Endothelial cell of umbilical vein (primary cell): ENCODE data around the gene CAMK2D. TPM values are rescaled to one million over a fixed set of nuclear protein-coding genes. Genes with fewer than 3 reads are reported as not detected.

ENCODE experiments used
- BruUV-seq: library from RNA; stranded (reverse); fragments of 400-500 nt; replicated peaks from 2 replicates; lab custom pipeline; 2021; lab: Mats Ljungman, UMichigan
- CTCF ChIA-PET: fragments of 300-600, 350-600 bp; sonication (Branson Sonifier 250); formaldehyde crosslinking; loops from one replicate; lab custom pipeline; 2021; ENCODE audit warnings: antibody characterized with exemption, inconsistent platforms; lab: Charles Lee
- POLR2A ChIA-PET: fragments of 300-600, 350-600 bp; sonication (Branson Sonifier 250); formaldehyde crosslinking; loops from one replicate; lab custom pipeline; 2021; ENCODE audit warnings: antibody characterized with exemption, inconsistent platforms; lab: Charles Lee
- DNase-seq: peaks from one replicate; pipeline ENCODE4 v3.0.0-alpha.2; 2011; ENCODE audit warnings: low read depth, low spot score
- FAIRE-seq: peaks from 2 replicates; lab custom pipeline; 2011; peaks lifted over from hg19 to GRCh38; lab: Jason Lieb, UNC
- H2AFZ ChIP-seq: 2 replicates; pipeline ENCODE4 v1.6.0; 2012; ENCODE audit warnings: low read depth, low read length, control low read depth, inconsistent platforms
- H3K27ac ChIP-seq: 2 replicates; pipeline ENCODE4 v1.5.1; 2011; ENCODE audit warnings: low read depth, mild to moderate bottlenecking, control low read depth, low read length, moderate library complexity; ENCODE audit not compliant: insufficient read depth
- H3K27me3 ChIP-seq, 2 experiments: 2 replicates each; pipeline versions ENCODE4 v1.6.0 to v1.6.1; 2011; ENCODE audit warnings: low read length in 2 of 2, mixed read lengths in 1 of 2; ENCODE audit not compliant: control insufficient read depth in 2 of 2, insufficient read depth in 2 of 2
- H3K36me3 ChIP-seq, 2 experiments: 2 replicates in 1 of 2; 3 replicates in 1 of 2; pipeline ENCODE4 v1.5.1; 2011; ENCODE audit warnings: low read length in 2 of 2, mild to moderate bottlenecking in 1 of 2, moderate library complexity in 1 of 2; ENCODE audit not compliant: control insufficient read depth in 2 of 2, insufficient read depth in 2 of 2; ENCODE audit errors: extremely low read depth in 1 of 2
- H3K4me1 ChIP-seq: 3 replicates; pipeline ENCODE4 v1.5.1; 2011; ENCODE audit warnings: mild to moderate bottlenecking, low read length; ENCODE audit not compliant: control insufficient read depth, insufficient read depth; ENCODE audit errors: extremely low read depth
- H3K4me2 ChIP-seq: 2 replicates; pipeline ENCODE4 v1.6.1; 2011; ENCODE audit warnings: low read length, control low read depth, mixed read lengths; ENCODE audit not compliant: insufficient read depth
- H3K4me3 ChIP-seq, 3 experiments: fragments of 200-600 bp in 1 of 3; sonication (generic), shearing (Covaris generic) in 1 of 3; replicated peaks in 1 of 3; 2 replicates each; pipeline ENCODE4 v1.5.1; 2011 to 2016; ENCODE audit warnings: control low read depth in 3 of 3, low read length in 3 of 3, mild to moderate bottlenecking in 2 of 3, inconsistent platforms in 1 of 3, low read depth in 1 of 3, moderate library complexity in 1 of 3; ENCODE audit not compliant: insufficient read depth in 1 of 3
- H3K79me2 ChIP-seq: 2 replicates; pipeline ENCODE4 v1.6.0; 2012; ENCODE audit warnings: low read length, inconsistent platforms; ENCODE audit not compliant: control insufficient read depth, insufficient read depth
- H3K9ac ChIP-seq: replicated peaks from 2 replicates; pipeline ENCODE3; 2011; ENCODE audit warnings: low read length, control low read depth; ENCODE audit not compliant: insufficient read depth; ENCODE audit errors: extremely low read depth
- H3K9me1 ChIP-seq: replicated peaks from 3 replicates; pipeline ENCODE4 v1.6.0; 2011; ENCODE audit warnings: mild to moderate bottlenecking, low read length; ENCODE audit not compliant: control insufficient read depth, insufficient read depth; ENCODE audit errors: extremely low read depth
- H3K9me3 ChIP-seq: replicated peaks from 2 replicates; pipeline ENCODE4 v1.5.1; 2012; ENCODE audit warnings: low read length, inconsistent platforms; ENCODE audit not compliant: control insufficient read depth, insufficient read depth
- H4K20me1 ChIP-seq: replicated peaks from 2 replicates; pipeline ENCODE3; 2011; ENCODE audit warnings: mild to moderate bottlenecking, low read length; ENCODE audit not compliant: control insufficient read depth, insufficient read depth; ENCODE audit errors: extremely low read depth
- CTCF ChIP-seq, 2 donors: IDR thresholded peaks; 1 replicate in 1 of 2; 2 replicates in 1 of 2; pipeline ENCODE4 v1.5.1; 2011; ENCODE audit warnings: low read length in 2 of 2, mild to moderate bottlenecking in 2 of 2, moderate library complexity in 2 of 2, control low read depth in 1 of 2, inconsistent platforms in 1 of 2, low read depth in 1 of 2; ENCODE audit not compliant: insufficient read depth in 1 of 2; ENCODE audit errors: extremely low read depth in 1 of 2
- EZH2 ChIP-seq: IDR thresholded peaks from 2 replicates; pipeline ENCODE4 v1.6.1; 2012; ENCODE audit warnings: borderline replicate concordance, low read depth, mild to moderate bottlenecking, moderate library complexity, low read length, inconsistent platforms; ENCODE audit not compliant: severe bottlenecking
- FOS ChIP-seq: IDR thresholded peaks from 2 replicates; pipeline ENCODE4 v1.6.1; 2011; ENCODE audit warnings: mild to moderate bottlenecking, low read length, moderate library complexity, borderline replicate concordance; ENCODE audit not compliant: insufficient read depth
- GATA2 ChIP-seq: IDR thresholded peaks from 2 replicates; pipeline ENCODE4 v1.7.0; 2011; ENCODE audit warnings: low read depth, mild to moderate bottlenecking, moderate library complexity, mixed read lengths, low read length; ENCODE audit not compliant: insufficient read length, insufficient read depth
- JUN ChIP-seq: IDR thresholded peaks from 2 replicates; pipeline ENCODE4 v1.6.1; 2011; ENCODE audit warnings: borderline replicate concordance, low read depth; ENCODE audit not compliant: insufficient read length, insufficient read depth
- MAX ChIP-seq: IDR thresholded peaks from 2 replicates; pipeline ENCODE4 v1.6.1; 2011; ENCODE audit not compliant: insufficient read depth, insufficient read length
- MYC ChIP-seq: IDR thresholded peaks from one replicate; pipeline ENCODE4 v1.6.1; 2011; ENCODE audit warnings: mild to moderate bottlenecking, low read depth, low read length
- POLR2A ChIP-seq: IDR thresholded peaks from 2 replicates; pipeline ENCODE4 v1.6.1; 2012; ENCODE audit warnings: low read depth, mild to moderate bottlenecking, control low read depth, low read length
- POLR2AphosphoS5 ChIP-seq: IDR thresholded peaks from 2 replicates; pipeline ENCODE4 v1.6.1; 2012; ENCODE audit warnings: low read depth, mild to moderate bottlenecking, control low read depth, low read length, moderate library complexity; ENCODE audit not compliant: insufficient read depth
- dilution Hi-C: fragments of 300-500 bp; cut with MboI; formaldehyde crosslinking; loops from one replicate; pipeline ENCODE4 v1.15.0; 2019; ENCODE audit warnings: low sequenced_read_pairs; ENCODE audit not compliant: extremely low pct_ligation_motif_present
- intact Hi-C: fragments of 100-400 bp; cut with micrococcal nuclease; formaldehyde crosslinking; loops from one replicate; pipeline ENCODE4 v1.10.0; 2022
- polyA plus RNA-seq, 4 experiments: library from polyadenylated mRNA; depleted of rRNA in 3 of 4; stranded (reverse) in 3 of 4; unstranded in 1 of 4; fragments of >200 nt; gene quantifications; 2 replicates each; pipeline versions ENCODE4 v1.2.1 to v1.2.3, GENCODE V29; 2011 to 2012; ENCODE audit warnings: missing spikeins in 1 of 4
- total RNA-seq: library from RNA; stranded (reverse); gene quantifications from 2 replicates; pipeline ENCODE4 v1.2.3, GENCODE V29; 2021

The CAMK2D gene
- total and polyA plus RNA-seq, 2 donors (not counting 3 experiments of a cell fraction or from before 2014, with no cell fraction given) = 10.4 to 30.7 TPM

DNA sequence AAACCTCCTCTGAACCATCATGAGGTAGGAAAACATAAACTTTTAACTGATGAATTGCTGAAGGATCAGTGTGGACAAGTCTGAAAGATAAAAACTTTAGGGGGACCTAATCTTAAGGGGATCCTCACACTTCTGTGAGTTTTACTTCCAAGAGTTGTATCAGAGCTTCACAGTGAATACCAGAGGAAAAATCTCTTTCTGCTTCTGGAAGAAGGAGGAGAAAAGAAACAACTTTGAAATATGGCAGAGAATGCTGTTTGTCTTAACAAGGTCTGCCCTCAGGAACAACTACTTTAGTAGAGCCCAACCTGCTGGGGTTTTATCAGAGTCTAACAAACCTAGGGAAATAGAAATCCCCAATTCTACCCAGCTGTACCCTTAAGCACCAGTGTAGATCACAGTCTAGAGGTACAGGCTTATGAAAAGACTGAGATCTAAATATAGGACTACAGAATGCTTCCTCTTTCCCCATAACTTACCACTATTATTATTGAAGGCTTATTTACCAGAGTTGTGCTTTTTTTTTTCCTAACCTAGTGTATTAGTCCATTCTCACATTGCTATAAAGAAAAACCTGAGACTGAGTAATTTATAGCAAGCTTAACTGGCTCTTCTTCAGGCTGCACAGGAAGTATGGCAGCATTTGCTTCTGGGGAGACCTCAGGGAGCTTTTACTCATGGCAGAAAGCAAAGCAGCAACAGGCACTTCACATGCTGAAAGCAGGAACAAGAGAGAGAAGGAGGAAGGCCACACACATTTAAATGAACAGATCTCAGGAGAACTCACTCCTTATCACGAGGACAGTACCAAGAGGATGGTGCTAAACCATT lies 167.9 kb downstream of the CAMK2D start:
- Histone ChIP-seq H3K36me3 (no peaks in the 10 kb centered on the region), H3K9ac (no peak overlapping the region), H3K4me3 (no peak overlapping the region), H3K27ac (no peak overlapping the region), H3K4me1 (peaks cover 2% of the 10 kb centered on the region), H4K20me1 (peaks cover 3% of the 10 kb centered on the region), H3K9me3 (no peaks in the 10 kb centered on the region), H2AFZ (no peak overlapping the region), H3K4me2 (no peak overlapping the region), H3K79me2 (no peaks in the 10 kb centered on the region), H3K27me3 (no peaks in the 10 kb centered on the region), H3K9me1 (no peaks in the 10 kb centered on the region)
- intact Hi-C loops (no loop called here), dilution Hi-C loops (no loop called here)
- ChIA-PET CTCF (interaction anchor here (1.2 kb wide), 1 partner anchor 10 kb away, joined by 3 read pairs; no protein-coding TSS in a partner anchor), POLR2A (no interaction called here)
- DNase-seq (no peak), FAIRE-seq (no peak)
- BruUV-seq = no TSS peak
- TF ChIP-seq POLR2A (no peak), MAX (no peak), CTCF (IDR thresholded peaks at IDR 0.05; ENCODE audit: extremely low read depth in 1 of 2, insufficient read depth in 1 of 2, low read depth in 1 of 2, low read length in 2 of 2) (no peak), POLR2AphosphoS5 (no peak), EZH2 (no peak), JUN (no peak), FOS (no peak), MYC (no peak), GATA2 (no peak)
